Liver (tissue), 3 donors: ENCODE results near the gene CHP2.

Source experiments
- ATF3 ChIP-seq: IDR thresholded peaks from 2 replicates; pipeline ENCODE4 v1.6.1; 2016; ENCODE audit warnings: antibody characterized with exemption
- CTCF ChIP-seq: fragments of 150-350 bp; IDR thresholded peaks from 2 replicates; pipeline ENCODE4 v1.5.1; 2017; ENCODE audit warnings: improper control_type of control experiment, low read depth, low read length; ENCODE audit not compliant: missing input control
- MAX ChIP-seq: IDR thresholded peaks from 2 replicates; pipeline ENCODE4 v1.6.1; 2016; ENCODE audit warnings: antibody characterized with exemption
- NR2F2 ChIP-seq: IDR thresholded peaks from 2 replicates; pipeline ENCODE4 v1.6.1; 2016; ENCODE audit warnings: antibody characterized with exemption
- RAD21 ChIP-seq, 2 donors: IDR thresholded peaks; 2 replicates each; pipeline ENCODE4 v1.6.1; 2016; ENCODE audit warnings: antibody characterized with exemption in 2 of 2, mild to moderate bottlenecking in 2 of 2
- REST ChIP-seq: IDR thresholded peaks from 2 replicates; pipeline ENCODE4 v1.6.1; 2016; ENCODE audit warnings: antibody characterized with exemption, mild to moderate bottlenecking
- SP1 ChIP-seq: IDR thresholded peaks from 2 replicates; pipeline ENCODE4 v1.6.1; 2018; ENCODE audit warnings: antibody characterized with exemption, mild to moderate bottlenecking
- donor health status: healthy.
- donor health status: healthy.

- TF ChIP-seq RAD21 (IDR thresholded peaks at IDR 0.05) (no peak), CTCF (no peak), SP1 (no peak), REST (no peak), ATF3 (no peak), NR2F2 (no peak), MAX (no peak)
These were observed 52.2 kb downstream of the CHP2 start for GRCh38 chr16:23807028-23807427.
